ENCODE data around the gene KLHL10. TPM values are rescaled to one million over a fixed set of nuclear protein-coding genes. Genes with fewer than 3 reads are reported as not detected.
A peak's percentile ranks its signal among the peaks of the same experiment; 100 is the strongest.
"Not testable (repeated sequence)": the region's sequence is repeated elsewhere in the genome, so short reads cannot be mapped to it uniquely, and the experiment has no call there.

The KLHL10 gene
- total RNA-seq, 4 donors from 2014 or later: 0.31 TPM; not detected in 3

- TF ChIP-seq, protein P1, sequence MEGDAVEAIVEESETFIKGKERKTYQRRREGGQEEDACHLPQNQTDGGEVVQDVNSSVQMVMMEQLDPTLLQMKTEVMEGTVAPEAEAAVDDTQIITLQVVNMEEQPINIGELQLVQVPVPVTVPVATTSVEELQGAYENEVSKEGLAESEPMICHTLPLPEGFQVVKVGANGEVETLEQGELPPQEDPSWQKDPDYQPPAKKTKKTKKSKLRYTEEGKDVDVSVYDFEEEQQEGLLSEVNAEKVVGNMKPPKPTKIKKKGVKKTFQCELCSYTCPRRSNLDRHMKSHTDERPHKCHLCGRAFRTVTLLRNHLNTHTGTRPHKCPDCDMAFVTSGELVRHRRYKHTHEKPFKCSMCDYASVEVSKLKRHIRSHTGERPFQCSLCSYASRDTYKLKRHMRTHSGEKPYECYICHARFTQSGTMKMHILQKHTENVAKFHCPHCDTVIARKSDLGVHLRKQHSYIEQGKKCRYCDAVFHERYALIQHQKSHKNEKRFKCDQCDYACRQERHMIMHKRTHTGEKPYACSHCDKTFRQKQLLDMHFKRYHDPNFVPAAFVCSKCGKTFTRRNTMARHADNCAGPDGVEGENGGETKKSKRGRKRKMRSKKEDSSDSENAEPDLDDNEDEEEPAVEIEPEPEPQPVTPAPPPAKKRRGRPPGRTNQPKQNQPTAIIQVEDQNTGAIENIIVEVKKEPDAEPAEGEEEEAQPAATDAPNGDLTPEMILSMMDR (IDR thresholded peaks at IDR 0.05 in 4 of 5, conservative IDR thresholded peaks at IDR 0.05 in 1 of 5): no peak
- no peak for TF ChIP-seq POLR2A (IDR thresholded peaks at IDR 0.05)
- no peak for ATAC-seq
- Histone ChIP-seq H3K4me1 (peaks cover 0 to 10% of the 10 kb centered on the region in 2 donors), H3K9me3 (no peaks in the 10 kb centered on the region), H3K36me3 (peaks cover 0 to 7% of the 10 kb centered on the region in 2 donors), H3K27me3 (no peaks in the 10 kb centered on the region), H3K4me3 (peak overlapping the region; percentile 81 to 94 (median 90)), H3K27ac (peak overlapping the region; percentile 68 to 81 (median 70))
- DNase-seq: no peak
- in situ Hi-C loops (cut with MboI; ENCODE audit: low sequenced_read_pairs in 4 of 4): no loop called here
- intact Hi-C loops (cut with DNase I; ENCODE audit: low total_unique reads): loop anchor here (2.0 kb wide), 1 partner anchor 28 kb away; the partner anchor contains the start of gene KLHL11
These were observed 952 bp upstream of the KLHL10 start for GRCh38 chr17:41836550-41837196.

DNA sequence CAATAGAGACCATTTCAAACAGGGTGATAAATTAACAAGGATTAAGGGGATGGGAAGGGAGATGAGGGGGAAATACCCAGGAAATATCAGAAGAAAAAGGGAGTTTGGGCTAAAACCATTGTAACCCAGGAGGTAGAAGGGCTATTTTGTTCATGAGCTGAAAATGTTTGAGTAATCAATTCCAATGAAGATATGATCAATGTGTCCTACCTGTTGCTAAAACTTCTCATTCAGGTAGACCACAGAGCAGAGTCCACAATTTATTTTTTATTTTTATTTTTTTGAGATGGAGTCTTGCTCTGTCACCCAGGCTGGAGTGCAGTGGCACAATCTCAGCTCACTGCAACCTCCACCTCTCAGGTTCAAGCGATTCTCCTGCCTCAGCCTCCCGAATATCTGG, 1.8 kb downstream of the KLHL10 start:
- DNase-seq; H3K4me1 ChIP-seq; H3K36me3 ChIP-seq; in situ Hi-C loops (cut with MboI; ENCODE audit: low sequenced_read_pairs in 4 of 4); intact Hi-C loops (cut with DNase I; ENCODE audit: low total_unique reads); H3K9me3 ChIP-seq; H3K27me3 ChIP-seq; ATAC-seq; H3K4me3 ChIP-seq; H3K27ac ChIP-seq: not testable (repeated sequence)

GRCh38 chr17:41840781-41841180, 3.2 kb downstream of the KLHL10 start:
- DNase-seq; H3K4me1 ChIP-seq; H3K36me3 ChIP-seq; ATAC-seq; H3K27me3 ChIP-seq; intact Hi-C loops (cut with DNase I; ENCODE audit: low total_unique reads); in situ Hi-C loops (cut with MboI; ENCODE audit: low sequenced_read_pairs in 4 of 4); H3K9me3 ChIP-seq; H3K4me3 ChIP-seq; H3K27ac ChIP-seq: not testable (repeated sequence)

GRCh38 chr17:41844971-41845370, 7.3 kb downstream of the KLHL10 start:
- no peaks in the 10 kb centered on the region for H3K9me3 ChIP-seq
- DNase-seq: no peak
- in situ Hi-C loops (cut with MboI; ENCODE audit: low sequenced_read_pairs in 4 of 4): no loop called here
- no peak overlapping the region for H3K27ac ChIP-seq
- H3K36me3 ChIP-seq: no peaks in the 10 kb centered on the region
- H3K4me1 ChIP-seq: peaks cover 2 to 3% of the 10 kb centered on the region in 2 donors
- no peak for ATAC-seq
- intact Hi-C loops (cut with DNase I; ENCODE audit: low total_unique reads): no loop called here
- TF ChIP-seq POLR2A (IDR thresholded peaks at IDR 0.05): no peak
- TF ChIP-seq, protein P1 (IDR thresholded peaks at IDR 0.05 in 4 of 5, conservative IDR thresholded peaks at IDR 0.05 in 1 of 5): no peak
- H3K4me3 ChIP-seq: no peak overlapping the region
- no peaks in the 10 kb centered on the region for H3K27me3 ChIP-seq

GRCh38 chr17:41848788-41849187, 11.2 kb downstream of the KLHL10 start:
- no peak for DNase-seq
- TF ChIP-seq POLR2A (IDR thresholded peaks at IDR 0.05): no peak
- TF ChIP-seq, protein P1 (IDR thresholded peaks at IDR 0.05 in 4 of 5, conservative IDR thresholded peaks at IDR 0.05 in 1 of 5): no peak
- no peaks in the 10 kb centered on the region for H3K9me3 ChIP-seq
- intact Hi-C loops (cut with DNase I; ENCODE audit: low total_unique reads): no loop called here
- peaks cover 0 to 2% of the 10 kb centered on the region in 2 donors for H3K36me3 ChIP-seq
- no peak for ATAC-seq
- no peaks in the 10 kb centered on the region for H3K27me3 ChIP-seq
- H3K27ac ChIP-seq: no peak overlapping the region
- H3K4me1 ChIP-seq: peaks cover 13 to 16% of the 10 kb centered on the region in 2 donors
- in situ Hi-C loops (cut with MboI; ENCODE audit: low sequenced_read_pairs in 4 of 4): no loop called here
- no peak overlapping the region for H3K4me3 ChIP-seq
